Right lobe of liver (tissue), 6 donors: ENCODE data around the gene SLC28A2. TPM values are rescaled to one million over a fixed set of nuclear protein-coding genes. Genes with fewer than 3 reads are reported as not detected.

Experiments used
- ATAC-seq, 4 donors: fragments of 200-7000 bp; cut with Tn5 transposase; one replicate each; pipeline ENCODE4 v1.9.1; 2020; ENCODE audit warnings: mild to moderate bottlenecking in 4 of 4, moderate library complexity in 4 of 4
- DNase-seq, 3 donors: peaks; one replicate each; pipeline ENCODE4 v3.0.0-alpha.2; 2020
- H3K27ac ChIP-seq, 3 donors: fragments of 200-600 bp; one replicate each; pipeline ENCODE4 v1.8.0; 2022
- H3K27me3 ChIP-seq, 2 donors: fragments of 200-600 bp; one replicate each; pipeline ENCODE4 v1.8.0; 2022
- H3K36me3 ChIP-seq, 4 donors: fragments of 200-600 bp; sonication (generic) in 1 of 4; one replicate each; pipeline versions ENCODE4 v1.5.1 to v1.8.0; 2017 to 2022; ENCODE audit warnings: control low read depth in 1 of 4
- H3K4me1 ChIP-seq, 4 donors: fragments of 200-600 bp; sonication (generic) in 1 of 4; one replicate each; pipeline versions ENCODE4 v1.5.1 to v1.8.0; 2017 to 2022; ENCODE audit warnings: control low read depth in 1 of 4
- H3K4me3 ChIP-seq, 3 donors: fragments of 200-600 bp; one replicate each; pipeline ENCODE4 v1.8.0; 2022
- H3K9me3 ChIP-seq, 4 donors: fragments of 200-600 bp; sonication (generic) in 1 of 4; one replicate each; pipeline versions ENCODE4 v1.5.1 to v1.8.0; 2017 to 2022; ENCODE audit warnings: control low read depth in 1 of 4
- CTCF ChIP-seq, 4 donors: fragments of 200-600 bp in 3 of 4; fragments of 450-650 bp in 1 of 4; IDR thresholded peaks; one replicate each; pipeline versions ENCODE4 v1.5.1 to v1.8.0; 2016 to 2022; ENCODE audit warnings: antibody characterized with exemption in 4 of 4, mild to moderate bottlenecking in 2 of 4
- POLR2A ChIP-seq: fragments of 450-650 bp; IDR thresholded peaks from one replicate; pipeline ENCODE4 v1.6.1; 2017; ENCODE audit warnings: antibody characterized with exemption, mild to moderate bottlenecking
- WGBS: methylation state at CpG from one replicate; pipeline ENCODE4 v1.1.6; 2018; ENCODE audit warnings: low coverage, low lambda C conversion rate; ENCODE audit not compliant: insufficient coverage; ENCODE audit errors: missing lambda C conversion rate; 5-methylcytosine and 5-hydroxymethylcytosine counted together
- intact Hi-C, 2 donors: fragments of 100-400 bp; cut with DNase I; formaldehyde crosslinking; loops; one replicate each; pipeline versions ENCODE4 v1.11.2 to v1.14.1; 2022
- total RNA-seq, 6 experiments: library from RNA; depleted of rRNA in 2 of 6; stranded (reverse); fragments of >200 nt in 2 of 6; fragmentation: NEBNext Ultra II Directional in 3 of 6; extraction: Animal tissue kit (Norgen Biotek cat#: 25700) in 3 of 6; gene quantifications; one replicate each; pipeline versions ENCODE4 v1.1.0 to v1.2.4, GENCODE V29; 2016 to 2023
- donor health status: DM: no; HTN: yes; CAD: no.
- donor health status: DM: no; HTN: no; CAD: no.
- donor health status: DM: no; HTN: no; CAD: no.
- donor health status: DM: no; HTN: yes; CAD: no.
- donor health status: DM: no; HTN: yes; CAD: no.

The SLC28A2 gene
- total RNA-seq, 6 experiments from 2014 or later: 0.04 to 0.81 (median 0.19) TPM; not detected in 2

GRCh38 chr15:45228931-45229330 lies 23.1 kb upstream of the SLC28A2 start:
- Histone ChIP-seq H3K36me3 (no peaks in the 10 kb centered on the region), H3K27ac (no peak overlapping the region), H3K9me3 (no peaks in the 10 kb centered on the region), H3K4me3 (no peak overlapping the region), H3K4me1 (peaks cover 0 to 18% (median 2%) of the 10 kb centered on the region in 4 donors), H3K27me3 (no peaks in the 10 kb centered on the region)
- TF ChIP-seq POLR2A (no peak), CTCF (IDR thresholded peaks at IDR 0.05) (no peak)
- no peak for DNase-seq
- intact Hi-C loops: no loop called here
- 67% methylated on average over 5 of the region's 5 CpGs for WGBS
- ATAC-seq: no peak

GRCh38 chr15:45230245-45230965 lies 21.6 kb upstream of the SLC28A2 start:
- Histone ChIP-seq H3K27ac (no peak overlapping the region), H3K4me1 (peaks cover 0 to 12% (median 2%) of the 10 kb centered on the region in 4 donors), H3K27me3 (no peaks in the 10 kb centered on the region), H3K9me3 (no peaks in the 10 kb centered on the region), H3K36me3 (no peaks in the 10 kb centered on the region), H3K4me3 (no peak overlapping the region)
- 0% methylated on average over 1 of the region's 1 CpG for WGBS
- peak in 1 of 3 donors; percentile 35 for DNase-seq
- TF ChIP-seq POLR2A: no peak
- no peak for TF ChIP-seq CTCF (IDR thresholded peaks at IDR 0.05)
- peak in 2 of 4 donors; percentile 48 for ATAC-seq
- intact Hi-C loops: no loop called here

DNA sequence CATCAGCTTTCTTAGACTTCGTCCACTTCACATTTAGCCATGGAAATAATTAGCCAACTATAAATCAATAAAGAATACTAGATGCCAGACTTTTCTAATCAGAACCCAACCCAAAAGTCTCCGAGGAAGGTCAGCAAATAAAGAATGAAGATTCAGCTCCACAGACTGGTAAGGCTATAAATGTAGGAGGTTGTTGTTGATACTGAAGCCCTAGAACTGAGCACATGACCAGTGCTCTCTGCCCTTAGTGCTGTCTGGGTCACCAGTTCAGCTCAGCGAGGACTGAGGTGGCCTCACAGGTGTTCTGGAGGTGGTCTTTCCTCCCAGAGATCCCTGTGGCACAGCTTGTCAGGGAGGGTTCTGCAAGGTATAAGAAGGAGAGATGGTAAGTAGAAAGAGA lies 20.9 kb upstream of the SLC28A2 start:
- H3K9me3 ChIP-seq: no peaks in the 10 kb centered on the region
- no peak overlapping the region for H3K27ac ChIP-seq
- ATAC-seq: peak; percentile 29 to 85 (median 72)
- peaks cover 0 to 12% (median 2%) of the 10 kb centered on the region in 4 donors for H3K4me1 ChIP-seq
- no peak overlapping the region for H3K4me3 ChIP-seq
- no peak for DNase-seq
- H3K36me3 ChIP-seq: no peaks in the 10 kb centered on the region
- H3K27me3 ChIP-seq: no peaks in the 10 kb centered on the region
- WGBS: 18% methylated on average over 3 of the region's 3 CpGs
- no peak for TF ChIP-seq POLR2A
- no peak for TF ChIP-seq CTCF (IDR thresholded peaks at IDR 0.05)
- intact Hi-C loops: no loop called here

DNA sequence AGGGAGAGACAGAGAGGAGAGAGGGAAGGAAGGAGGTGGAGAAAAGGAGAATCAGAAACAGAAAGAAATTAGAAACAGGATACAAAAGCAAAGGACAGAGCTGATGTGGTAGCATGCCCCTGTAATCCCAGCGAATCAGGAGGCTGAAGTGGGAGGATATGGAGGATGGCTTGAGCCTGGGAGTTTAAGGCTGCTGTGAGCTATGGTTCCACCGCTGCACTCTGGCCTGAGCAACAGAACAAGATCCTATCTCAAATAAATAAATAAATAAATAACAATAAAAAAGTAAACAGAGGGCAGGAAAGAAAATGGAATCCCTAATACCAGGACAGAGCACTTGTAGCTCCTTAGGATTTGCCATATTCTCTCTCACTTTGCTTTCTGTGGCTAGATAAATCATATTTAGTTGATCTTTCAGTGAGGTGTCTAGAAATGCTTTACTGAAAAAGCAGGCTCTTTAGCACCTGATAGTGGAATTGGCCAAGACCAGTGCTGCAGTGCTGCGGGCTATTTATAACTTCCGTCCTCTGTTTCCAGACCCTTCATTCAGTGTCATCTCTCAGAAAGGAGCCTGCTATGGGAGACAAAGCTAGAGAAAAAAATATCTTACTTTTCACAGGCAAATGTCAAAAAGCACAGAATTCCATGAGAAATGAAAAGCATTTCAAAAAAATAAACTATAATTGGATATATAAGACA lies 20.0 kb upstream of the SLC28A2 start:
- Histone ChIP-seq H3K4me3 (no peak overlapping the region), H3K27ac (no peak overlapping the region), H3K36me3 (no peaks in the 10 kb centered on the region), H3K9me3 (no peaks in the 10 kb centered on the region), H3K27me3 (no peaks in the 10 kb centered on the region), H3K4me1 (peaks cover 0 to 12% (median 2%) of the 10 kb centered on the region in 4 donors)
- intact Hi-C loops: no loop called here
- ATAC-seq (no peak), DNase-seq (no peak)
- WGBS: 71% methylated on average over 4 of the region's 4 CpGs
- no peak for TF ChIP-seq POLR2A
- no peak for TF ChIP-seq CTCF (IDR thresholded peaks at IDR 0.05)
